ENCODE results near the gene AUTS2.
A peak's percentile ranks its signal among the peaks of the same experiment; 100 is the strongest.

AUTS2 gene

GRCh38 chr7:69898189-69898588, 299.9 kb downstream of the AUTS2 start:
- DNase-seq: no peak

GRCh38 chr7:69903410-69903809, 305.1 kb downstream of the AUTS2 start:
- DNase-seq: no peak

GRCh38 chr7:69906283-69906995, 308.2 kb downstream of the AUTS2 start:
- no peak for DNase-seq

GRCh38 chr7:69907720-69908119, 309.4 kb downstream of the AUTS2 start:
- DNase-seq: no peak

- no peak for DNase-seq
These were observed 310.2 kb downstream of the AUTS2 start for GRCh38 chr7:69908454-69908853.

- no peak for DNase-seq
These were observed 311.9 kb downstream of the AUTS2 start for GRCh38 chr7:69910150-69910549.

GRCh38 chr7:69911337-69911736, 313.1 kb downstream of the AUTS2 start:
- DNase-seq: no peak

- no peak for DNase-seq
These were observed 313.9 kb downstream of the AUTS2 start for GRCh38 chr7:69912141-69912540.

- no peak for DNase-seq
These were observed 314.6 kb downstream of the AUTS2 start for GRCh38 chr7:69912846-69913245.

- DNase-seq: no peak
These were observed 321.3 kb downstream of the AUTS2 start for GRCh38 chr7:69919426-69920111.

- no peak for DNase-seq
These were observed 322.5 kb downstream of the AUTS2 start for GRCh38 chr7:69920797-69921196.

- DNase-seq: no peak
These were observed 323.9 kb downstream of the AUTS2 start for GRCh38 chr7:69922026-69922803.

GRCh38 chr7:69927461-69927860, 329.2 kb downstream of the AUTS2 start:
- no peak for DNase-seq

- DNase-seq: no peak
These were observed 330.3 kb downstream of the AUTS2 start for GRCh38 chr7:69928621-69929020.

GRCh38 chr7:69929622-69930021, 331.3 kb downstream of the AUTS2 start:
- no peak for DNase-seq

- DNase-seq: peak in 8 of 14 donors; percentile 1 to 41 (median 11)
These were observed 333.9 kb downstream of the AUTS2 start for GRCh38 chr7:69932034-69932628.

GRCh38 chr7:69934144-69934903, 336.0 kb downstream of the AUTS2 start:
- peak in 12 of 14 donors; percentile 16 to 76 (median 64) for DNase-seq

- no peak for DNase-seq
These were observed 336.8 kb downstream of the AUTS2 start for GRCh38 chr7:69935107-69935506.

GRCh38 chr7:69937097-69937496, 338.8 kb downstream of the AUTS2 start:
- DNase-seq: no peak

GRCh38 chr7:69939317-69939716, 341.0 kb downstream of the AUTS2 start:
- no peak for DNase-seq

- no peak for DNase-seq
These were observed 342.9 kb downstream of the AUTS2 start for GRCh38 chr7:69941077-69941651.

- DNase-seq: no peak
These were observed 344.3 kb downstream of the AUTS2 start for GRCh38 chr7:69942573-69942972.
